ELF-1 (cell line): ENCODE results near the gene TRIM46.

Experiments used
- DNase-seq: peaks from one replicate; pipeline ENCODE4 v3.0.0-alpha.2; 2016; ENCODE audit warnings: low read depth, low spot score

The TRIM46 gene

DNA sequence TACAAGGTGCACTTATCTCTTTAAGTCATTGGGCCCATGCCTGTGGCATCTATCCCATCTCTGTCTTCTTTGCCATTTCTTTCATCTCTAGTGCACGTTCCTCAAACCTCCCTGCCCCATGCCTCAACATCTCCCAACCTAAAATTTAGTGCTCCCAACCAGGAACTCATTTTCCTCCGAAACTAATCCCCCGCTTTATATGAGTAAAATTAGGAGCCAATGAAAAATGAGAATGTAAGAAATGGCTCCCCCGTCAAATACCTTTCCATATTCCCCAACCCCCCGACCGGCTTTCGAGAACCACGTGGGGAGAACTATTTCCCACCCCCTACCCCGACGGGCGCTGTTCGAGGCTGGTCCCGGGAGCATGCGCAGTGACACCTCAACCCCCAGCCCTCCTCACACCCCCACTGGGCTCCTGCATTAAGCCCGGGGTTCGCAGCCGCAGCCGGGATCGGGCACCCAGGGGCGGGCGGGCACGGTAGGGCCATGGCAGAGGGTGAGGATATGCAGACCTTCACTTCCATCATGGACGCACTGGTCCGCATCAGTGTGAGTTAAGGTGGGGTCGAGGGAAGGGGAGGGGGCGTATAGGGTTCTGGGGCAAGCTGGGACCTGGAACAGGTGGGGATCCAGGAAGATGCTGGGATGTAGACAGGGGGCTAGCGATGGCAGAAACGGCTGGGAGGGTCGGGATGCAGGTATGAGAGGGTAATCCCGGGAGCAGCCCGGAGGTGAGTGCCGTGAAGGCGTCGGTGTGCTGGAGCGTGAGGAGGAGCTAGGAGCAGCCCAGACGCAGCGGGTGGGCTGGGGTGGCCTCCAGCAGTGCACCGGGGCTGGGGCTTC, at the start of gene TRIM46:
Gene TRIM46, plus strand, starts transcription at position 372 of the 846 bp plus-strand sequence. Its CDS starts 118 bp downstream, at position 490.
- peak; percentile 57 for DNase-seq

- DNase-seq: peak; percentile 95
These were observed 48.9 kb upstream of the TRIM46 start for GRCh38 chr1:155124503-155125463.

DNA sequence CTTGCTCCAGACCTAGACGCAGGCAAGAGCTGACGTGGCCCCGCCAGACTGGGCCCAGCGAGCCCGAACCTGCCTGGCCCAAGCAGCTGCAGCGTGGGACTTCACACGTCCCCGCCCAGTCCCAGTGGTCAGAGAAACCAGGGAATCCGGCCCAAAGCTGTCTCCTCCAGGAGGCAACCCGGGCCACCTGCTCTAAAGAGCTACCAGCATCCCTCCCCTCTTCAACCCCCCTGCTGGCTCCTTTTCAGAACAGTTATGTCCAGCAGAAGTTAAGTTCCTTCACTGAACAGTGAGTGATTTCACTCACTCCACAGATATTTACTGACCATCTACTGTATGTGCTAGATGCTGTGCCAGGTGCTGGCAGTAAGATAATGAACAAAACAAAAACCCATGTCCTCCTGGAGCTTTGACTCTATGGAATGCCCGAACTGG, 48.1 kb upstream of the TRIM46 start:
- DNase-seq: peak; percentile 61

- DNase-seq: peak; percentile 92
These were observed 47.6 kb upstream of the TRIM46 start for GRCh38 chr1:155125946-155126555.

DNA sequence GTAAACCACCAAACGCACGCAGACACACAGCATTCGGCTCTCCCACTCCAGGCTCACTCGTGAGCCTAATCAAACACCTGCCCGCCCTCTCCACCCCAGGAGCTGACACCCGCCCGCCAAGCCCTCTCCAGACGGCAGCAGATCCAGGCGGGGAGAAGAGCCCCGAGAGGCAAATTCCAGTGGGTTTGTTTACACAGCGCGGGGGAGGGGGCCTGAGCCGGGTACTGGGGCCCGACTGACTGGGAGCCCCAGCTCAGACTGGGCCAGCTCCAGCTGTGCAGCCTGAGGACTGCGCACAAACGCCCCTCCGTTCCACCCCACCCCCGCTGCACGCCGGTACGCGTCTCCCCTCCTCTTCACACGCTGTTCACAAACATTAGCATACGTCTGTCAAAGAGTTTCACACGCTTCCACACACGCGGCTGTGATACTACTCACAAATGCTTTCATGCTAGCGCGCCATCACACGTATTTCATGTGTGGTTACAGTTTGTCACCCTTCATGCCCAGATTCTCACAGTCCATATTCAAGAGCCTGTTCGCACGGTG, 47.0 kb upstream of the TRIM46 start:
- DNase-seq: peak; percentile 90

DNA sequence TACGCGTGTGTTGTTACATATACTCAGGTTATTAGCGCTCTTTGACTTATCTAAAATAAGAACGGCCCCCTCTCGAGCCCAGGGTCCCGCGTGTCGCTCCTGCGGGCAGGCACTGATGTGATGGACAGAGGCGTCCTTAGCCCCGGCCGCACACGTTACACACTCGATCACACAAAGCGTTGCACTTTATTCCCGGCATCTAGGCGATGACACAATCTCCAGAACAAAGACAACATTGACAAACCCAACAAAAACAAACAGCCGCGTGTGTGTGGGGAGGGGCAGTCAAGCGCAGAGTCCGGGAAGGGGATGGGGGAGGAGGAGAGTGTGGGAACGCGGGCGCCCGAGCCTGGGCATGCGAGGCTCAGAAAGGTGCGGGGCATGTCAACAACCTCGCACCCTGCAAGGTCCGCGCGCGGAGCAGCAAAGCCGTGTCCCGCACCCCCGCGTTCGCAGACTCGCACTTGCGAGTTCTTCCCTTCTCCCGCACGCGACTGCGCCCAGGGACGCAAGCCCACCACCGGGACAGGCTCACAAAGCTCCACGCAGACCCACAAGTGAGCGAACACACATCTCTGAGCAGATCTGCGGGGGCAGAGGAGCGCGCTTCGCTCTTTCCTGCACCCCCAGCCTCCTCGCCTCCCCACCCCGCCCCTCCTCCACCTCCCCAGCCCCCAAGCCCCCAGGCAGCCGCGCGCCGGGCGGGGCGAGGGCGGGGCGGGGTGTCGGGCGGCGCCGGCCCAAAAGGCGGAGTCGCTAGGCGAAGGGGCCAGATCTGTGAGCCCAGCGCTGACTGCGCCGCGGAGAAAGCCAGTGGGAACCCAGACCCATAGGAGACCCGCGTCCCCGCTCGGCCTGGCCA, 46.3 kb upstream of the TRIM46 start, which contains the start of gene EFNA1:
Gene EFNA1, plus strand, starts transcription at position 772 of the 862 bp plus-strand sequence. CDS start 102 bp downstream, outside the sequence.
- peak; percentile 79 for DNase-seq

DNA sequence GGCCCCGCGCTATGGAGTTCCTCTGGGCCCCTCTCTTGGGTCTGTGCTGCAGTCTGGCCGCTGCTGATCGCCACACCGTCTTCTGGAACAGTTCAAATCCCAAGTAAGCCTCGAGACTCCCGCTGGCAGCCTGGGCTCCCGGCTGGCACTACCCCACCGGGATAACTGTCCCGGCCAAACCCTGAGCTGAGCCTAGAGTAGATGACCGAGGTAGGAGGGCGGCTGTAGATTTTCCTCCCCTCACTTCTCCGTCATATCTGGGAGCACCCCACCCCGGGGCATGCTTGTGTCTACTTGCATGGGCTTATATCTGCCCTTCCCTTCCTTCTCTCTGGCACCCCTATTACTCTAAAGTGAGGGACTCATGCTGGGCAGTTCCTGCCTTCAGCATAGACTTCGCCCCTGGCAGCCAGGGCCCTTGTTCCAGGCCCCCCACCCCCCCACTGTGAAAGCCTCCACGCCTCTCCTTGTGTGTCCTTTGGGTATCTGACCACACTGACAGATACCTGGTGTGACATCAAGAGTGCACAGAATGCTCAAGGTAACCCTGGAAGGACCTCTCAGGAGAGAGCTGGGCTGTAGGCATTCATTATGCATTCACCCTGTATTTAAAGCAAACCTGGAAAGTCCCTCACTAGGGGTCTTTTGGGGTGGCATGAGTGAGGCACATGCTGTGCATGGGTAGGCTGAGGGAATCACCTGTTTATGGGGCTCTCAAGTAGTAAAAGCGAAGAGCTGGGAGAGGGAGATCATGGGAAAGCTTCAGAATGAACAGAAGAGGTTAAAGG, 45.5 kb upstream of the TRIM46 start:
- no peak for DNase-seq

DNA sequence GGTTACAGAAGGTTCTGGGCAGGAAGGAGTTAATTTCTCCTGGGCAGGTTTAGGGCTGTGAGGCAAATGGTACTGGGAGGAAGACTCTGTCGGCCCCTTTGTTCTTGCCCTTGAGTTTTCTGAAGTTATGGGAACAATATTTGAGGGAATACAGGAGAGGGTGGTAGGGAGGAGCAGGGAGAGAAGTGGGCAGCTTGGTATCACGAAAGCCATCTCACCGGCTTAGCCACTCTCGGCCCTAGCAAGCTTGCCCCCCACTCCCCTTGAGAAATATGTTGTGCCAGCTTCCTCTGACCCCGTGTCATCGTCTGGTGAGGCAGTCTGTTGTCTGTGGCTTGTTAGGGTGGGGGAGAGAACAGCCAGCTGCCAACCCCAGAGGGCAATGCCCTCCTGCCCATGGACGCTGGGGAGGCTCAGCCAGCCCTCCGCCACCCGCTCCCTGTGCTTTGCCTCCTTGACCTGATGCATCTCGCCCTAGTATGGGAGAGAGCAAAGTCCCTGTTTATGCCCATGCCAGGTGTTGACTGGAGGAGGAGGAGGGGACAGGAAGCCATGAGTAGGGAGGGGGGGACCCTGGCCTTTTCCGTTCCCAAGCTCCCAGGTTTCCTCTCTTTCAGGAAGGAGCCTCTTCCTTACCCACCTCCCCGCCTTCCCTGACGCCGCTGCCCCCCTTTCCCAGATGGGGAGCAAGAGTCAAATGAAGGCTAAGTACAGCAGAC, 44.7 kb upstream of the TRIM46 start:
- peak; percentile 27 for DNase-seq

DNA sequence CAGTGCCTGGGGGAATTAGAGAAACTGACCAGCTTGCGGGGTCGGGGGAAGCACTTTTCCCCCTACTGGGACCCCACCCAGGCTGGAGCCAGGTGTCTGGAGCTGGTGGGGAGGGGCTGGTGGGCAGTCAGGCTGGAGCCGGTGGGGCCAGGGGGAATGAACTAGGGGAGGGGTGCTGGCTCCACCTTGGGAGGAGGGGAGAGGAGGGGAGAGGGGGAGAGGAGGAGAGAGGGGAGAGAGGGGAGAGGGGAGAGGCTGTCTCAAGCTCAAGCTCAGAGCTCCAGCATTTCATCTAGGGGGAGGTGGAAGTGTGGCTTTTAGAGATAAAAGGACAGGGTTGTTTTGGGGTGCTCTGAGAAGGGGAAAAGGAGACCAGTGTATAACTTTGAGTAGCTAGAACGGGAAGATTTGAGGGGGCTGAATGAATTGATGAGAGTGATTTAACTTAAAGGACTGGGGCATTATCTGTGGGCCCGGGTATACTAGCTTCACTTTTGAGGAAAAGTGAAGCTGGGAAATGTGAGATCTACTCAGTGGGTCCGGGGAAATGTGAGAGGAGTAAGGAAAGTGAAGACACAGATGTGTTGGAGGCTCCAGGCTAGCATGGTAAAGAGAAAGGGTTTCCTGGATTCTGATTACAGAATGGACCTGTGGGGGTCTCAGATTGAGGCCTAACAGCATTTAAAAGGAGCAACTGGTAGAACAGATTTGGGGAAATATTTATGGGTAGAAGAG, 43.2 kb upstream of the TRIM46 start:
- no peak for DNase-seq

DNA sequence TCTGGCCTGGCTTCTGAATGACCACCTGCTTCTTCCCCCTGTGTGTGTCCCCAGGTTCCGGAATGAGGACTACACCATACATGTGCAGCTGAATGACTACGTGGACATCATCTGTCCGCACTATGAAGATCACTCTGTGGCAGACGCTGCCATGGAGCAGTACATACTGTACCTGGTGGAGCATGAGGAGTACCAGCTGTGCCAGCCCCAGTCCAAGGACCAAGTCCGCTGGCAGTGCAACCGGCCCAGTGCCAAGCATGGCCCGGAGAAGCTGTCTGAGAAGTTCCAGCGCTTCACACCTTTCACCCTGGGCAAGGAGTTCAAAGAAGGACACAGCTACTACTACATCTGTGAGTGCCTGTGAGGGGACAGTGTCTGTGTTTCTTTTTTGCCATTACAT, 42.4 kb upstream of the TRIM46 start:
- no peak for DNase-seq

DNA sequence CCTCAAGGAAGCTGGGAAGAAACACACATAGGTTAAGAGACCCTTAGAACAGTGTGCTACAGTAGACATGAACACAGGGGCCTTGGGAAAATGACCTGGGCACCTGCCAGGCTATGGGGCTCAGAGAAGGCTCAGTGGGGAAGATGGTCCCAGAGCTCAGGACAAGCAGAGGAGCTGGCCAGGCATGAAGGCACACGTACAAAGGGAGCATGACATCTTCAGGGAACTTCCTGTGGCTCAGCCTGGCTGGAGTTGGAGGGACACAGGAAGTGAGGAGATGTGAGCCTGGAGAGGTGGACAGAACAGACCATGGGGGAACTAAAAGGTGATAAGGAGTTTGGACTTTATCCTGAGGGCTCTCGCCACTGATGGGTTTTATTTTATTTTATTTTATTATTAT, 41.8 kb upstream of the TRIM46 start:
- DNase-seq: no peak

GRCh38 chr1:155133799-155134281, 39.8 kb upstream of the TRIM46 start:
- no peak for DNase-seq

- DNase-seq: no peak
These were observed 39.3 kb upstream of the TRIM46 start for GRCh38 chr1:155134322-155134721.

- DNase-seq: peak; percentile 83
These were observed 38.7 kb upstream of the TRIM46 start for GRCh38 chr1:155134880-155135414.

DNA sequence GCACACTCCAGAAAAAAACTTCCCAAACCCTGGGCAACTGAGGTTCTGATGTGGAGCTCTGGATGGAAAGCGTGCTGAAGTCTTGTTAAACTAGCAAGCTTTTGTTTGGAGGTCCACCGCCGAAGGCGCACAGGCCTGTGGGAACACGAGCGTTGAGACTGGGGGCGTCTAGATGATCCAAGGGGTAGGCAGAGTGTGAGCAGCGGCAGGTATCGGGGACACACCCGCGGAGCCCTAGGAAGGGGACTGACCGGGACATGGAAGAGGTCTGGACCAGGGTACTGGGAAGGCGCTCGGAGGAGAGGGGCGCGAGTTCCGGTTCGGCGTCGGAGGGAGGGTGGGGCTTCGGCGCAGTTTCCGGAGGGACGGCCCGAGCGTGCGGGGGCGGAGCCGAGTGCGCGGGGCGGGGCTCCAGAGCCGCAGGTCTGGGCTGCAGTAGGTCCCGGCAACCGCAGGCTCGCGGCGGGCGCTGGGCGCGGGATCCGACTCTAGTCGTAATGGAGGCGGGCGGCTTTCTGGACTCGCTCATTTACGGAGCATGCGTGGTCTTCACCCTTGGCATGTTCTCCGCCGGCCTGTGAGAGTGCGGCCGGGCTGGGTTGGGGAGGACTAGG, 38.1 kb upstream of the TRIM46 start, which contains the start of gene SLC50A1:
Gene SLC50A1, plus strand, starts transcription at position 438 of the 614 bp plus-strand sequence. Its CDS starts 60 bp downstream, at position 498.
- peak; percentile 98 for DNase-seq

- DNase-seq: peak; percentile 27
These were observed 36.9 kb upstream of the TRIM46 start for GRCh38 chr1:155136748-155137147.
